NB4 (cell line): Measurements from ENCODE around the gene PRODH.
"Not testable (repeated sequence)": the region's sequence is repeated elsewhere in the genome, so short reads cannot be mapped to it uniquely, and the experiment has no call there.

ENCODE experiments used
- MYC ChIP-seq: IDR thresholded peaks from 2 replicates; pipeline ENCODE4 v1.6.1; 2011; ENCODE audit warnings: low read depth, low read length
- POLR2A ChIP-seq: IDR thresholded peaks from 2 replicates; pipeline ENCODE4 v1.6.1; 2011; ENCODE audit warnings: mild to moderate bottlenecking; ENCODE audit not compliant: insufficient read length; ENCODE audit errors: extremely low read depth
- TF ChIP-seq, protein P1 (sequence below): IDR thresholded peaks from one replicate; pipeline ENCODE4 v1.5.1; 2012; ENCODE audit warnings: low read depth, low read length
- TF ChIP-seq, protein P2 (sequence below): IDR thresholded peaks from 2 replicates; pipeline ENCODE4 v1.6.1; 2011; ENCODE audit warnings: low read depth, low read length

- not testable (repeated sequence) for TF ChIP-seq POLR2A, MYC
- TF ChIP-seq, protein P1, sequence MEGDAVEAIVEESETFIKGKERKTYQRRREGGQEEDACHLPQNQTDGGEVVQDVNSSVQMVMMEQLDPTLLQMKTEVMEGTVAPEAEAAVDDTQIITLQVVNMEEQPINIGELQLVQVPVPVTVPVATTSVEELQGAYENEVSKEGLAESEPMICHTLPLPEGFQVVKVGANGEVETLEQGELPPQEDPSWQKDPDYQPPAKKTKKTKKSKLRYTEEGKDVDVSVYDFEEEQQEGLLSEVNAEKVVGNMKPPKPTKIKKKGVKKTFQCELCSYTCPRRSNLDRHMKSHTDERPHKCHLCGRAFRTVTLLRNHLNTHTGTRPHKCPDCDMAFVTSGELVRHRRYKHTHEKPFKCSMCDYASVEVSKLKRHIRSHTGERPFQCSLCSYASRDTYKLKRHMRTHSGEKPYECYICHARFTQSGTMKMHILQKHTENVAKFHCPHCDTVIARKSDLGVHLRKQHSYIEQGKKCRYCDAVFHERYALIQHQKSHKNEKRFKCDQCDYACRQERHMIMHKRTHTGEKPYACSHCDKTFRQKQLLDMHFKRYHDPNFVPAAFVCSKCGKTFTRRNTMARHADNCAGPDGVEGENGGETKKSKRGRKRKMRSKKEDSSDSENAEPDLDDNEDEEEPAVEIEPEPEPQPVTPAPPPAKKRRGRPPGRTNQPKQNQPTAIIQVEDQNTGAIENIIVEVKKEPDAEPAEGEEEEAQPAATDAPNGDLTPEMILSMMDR = not testable (repeated sequence)
- TF ChIP-seq, protein P2, sequence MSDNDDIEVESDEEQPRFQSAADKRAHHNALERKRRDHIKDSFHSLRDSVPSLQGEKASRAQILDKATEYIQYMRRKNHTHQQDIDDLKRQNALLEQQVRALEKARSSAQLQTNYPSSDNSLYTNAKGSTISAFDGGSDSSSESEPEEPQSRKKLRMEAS = not testable (repeated sequence)
Measured at GRCh38 chr22:18915550-18915949, 20.5 kb downstream of the PRODH start.
